CD4-positive, alpha-beta T cell treated with Interleukin-1 beta for 1 hour (primary cell): Measurements from ENCODE around the gene SEPTIN7.
"Not testable (repeated sequence)": the region's sequence is repeated elsewhere in the genome, so short reads cannot be mapped to it uniquely, and the experiment has no call there.

Experiments
- DNase-seq, 2 donors: peaks; one replicate each; pipeline ENCODE4 v3.0.0-alpha.2; 2020 to 2022

SEPTIN7 gene

GRCh38 chr7:35800718-35801391 is at the start of gene SEPTIN7:
Gene SEPTIN7, plus strand, starts transcription at chr7:35801057. Its CDS starts 153 bp downstream, at chr7:35801210.
- peak; percentile 99 for DNase-seq

GRCh38 chr7:35752742-35753141 is 48.1 kb upstream of the SEPTIN7 start:
- no peak for DNase-seq

- DNase-seq: no peak
Measured at GRCh38 chr7:35753761-35754603, 46.9 kb upstream of the SEPTIN7 start.

GRCh38 chr7:35754741-35755140 is 46.1 kb upstream of the SEPTIN7 start:
- DNase-seq: no peak

GRCh38 chr7:35755711-35756110 is 45.1 kb upstream of the SEPTIN7 start:
- no peak for DNase-seq

GRCh38 chr7:35756453-35756852 is 44.4 kb upstream of the SEPTIN7 start:
- not testable (repeated sequence) for DNase-seq

- no peak for DNase-seq
Measured at GRCh38 chr7:35757574-35757973, 43.3 kb upstream of the SEPTIN7 start.

- DNase-seq: no peak
Measured at GRCh38 chr7:35758421-35758820, 42.4 kb upstream of the SEPTIN7 start.

GRCh38 chr7:35760143-35760745 is 40.6 kb upstream of the SEPTIN7 start:
- no peak for DNase-seq

- no peak for DNase-seq
Measured at GRCh38 chr7:35761871-35762677, 38.8 kb upstream of the SEPTIN7 start.

GRCh38 chr7:35762781-35763180 is 38.1 kb upstream of the SEPTIN7 start:
- DNase-seq: no peak

GRCh38 chr7:35768346-35768745 is 32.5 kb upstream of the SEPTIN7 start:
- DNase-seq: no peak

GRCh38 chr7:35771776-35772175 is 29.1 kb upstream of the SEPTIN7 start:
- DNase-seq: no peak

- DNase-seq: no peak
Measured at GRCh38 chr7:35773994-35774393, 26.9 kb upstream of the SEPTIN7 start.

- DNase-seq: no peak
Measured at GRCh38 chr7:35776686-35777085, 24.2 kb upstream of the SEPTIN7 start.

- no peak for DNase-seq
Measured at GRCh38 chr7:35777121-35777520, 23.7 kb upstream of the SEPTIN7 start.

GRCh38 chr7:35780070-35780469 is 20.8 kb upstream of the SEPTIN7 start:
- no peak for DNase-seq

- no peak for DNase-seq
Measured at GRCh38 chr7:35781200-35781701, 19.6 kb upstream of the SEPTIN7 start.

- no peak for DNase-seq
Measured at GRCh38 chr7:35781767-35782515, 18.9 kb upstream of the SEPTIN7 start.

- DNase-seq: no peak
Measured at GRCh38 chr7:35784332-35784731, 16.5 kb upstream of the SEPTIN7 start.

- DNase-seq: no peak
Measured at GRCh38 chr7:35785250-35785649, 15.6 kb upstream of the SEPTIN7 start.

GRCh38 chr7:35787925-35788324 is 12.9 kb upstream of the SEPTIN7 start:
- DNase-seq: no peak
